PC-9 (cell line): ENCODE measurements around the gene TBL1Y.
"Not testable (repeated sequence)": the region's sequence is repeated elsewhere in the genome, so short reads cannot be mapped to it uniquely, and the experiment has no call there.

Experiments used
- CTCF ChIP-seq: fragments of 200-600 bp; sonication (generic); conservative IDR thresholded peaks from 2 replicates; pipeline ENCODE4 v1.6.1; 2017; ENCODE audit warnings: mixed run types, antibody characterized with exemption, mild to moderate bottlenecking, moderate library complexity
- EZH2 ChIP-seq: fragments of 200-600 bp; sonication (generic); IDR thresholded peaks from 2 replicates; pipeline ENCODE4 v1.8.0; 2017; ENCODE audit warnings: antibody characterized with exemption, low read depth

GRCh38 chrY:6902116-6902515, 8.4 kb upstream of the TBL1Y start:
- not testable (repeated sequence) for TF ChIP-seq CTCF, EZH2
